Measurements from ENCODE around the gene SFMBT1. TPM values are rescaled to one million over a fixed set of nuclear protein-coding genes. Genes with fewer than 3 reads are reported as not detected.

Gene SFMBT1
- polyA plus RNA-seq, 1 of the 3 experiments (the other 2 are of a cell fraction), result 0.72 TPM

- Histone ChIP-seq H3F3A (replicated peaks; ENCODE audit: insufficient read depth) (no peaks in the 10 kb centered on the region), H3K4me2 (no peak overlapping the region), H3K36me3 (replicated peaks in 1 of 2; ENCODE audit: control insufficient read depth in 1 of 2, insufficient read depth in 2 of 2, low read length in 1 of 2) (no peaks in the 10 kb centered on the region), H4K20me1 (ENCODE audit: insufficient read depth) (no peaks in the 10 kb centered on the region), H3K79me2 (ENCODE audit: insufficient read depth) (no peaks in the 10 kb centered on the region), H3K9ac (no peak overlapping the region), H3K4me3 (ENCODE audit: low read depth in 2 of 2, low read length in 1 of 2) (no peak overlapping the region), H3K27ac (ENCODE audit: low read depth in 2 of 2, low read length in 1 of 2) (no peak overlapping the region), H2AFZ (ENCODE audit: low read depth) (no peak overlapping the region), H3K9me3 (no peaks in the 10 kb centered on the region), H3K4me1 (ENCODE audit: control insufficient read depth in 1 of 2, insufficient read depth in 2 of 2, low read depth in 1 of 2, low read length in 1 of 2) (no peaks in the 10 kb centered on the region), H3K27me3 (ENCODE audit: insufficient read depth) (no peaks in the 10 kb centered on the region), H3K9me2 (no peaks in the 10 kb centered on the region)
- 86% methylated on average over 4 of the region's 4 CpGs for WGBS (ENCODE audit: low lambda C conversion rate)
- no peak for DNase-seq
- POLR2A ChIA-PET, result no interaction called here
- TF ChIP-seq NRF1 (IDR thresholded peaks at IDR 0.05; ENCODE audit: low read depth, low read length) (no peak), EP300 (IDR thresholded peaks at IDR 0.05; ENCODE audit: borderline replicate concordance in 1 of 2, low read depth in 1 of 2, low read length in 1 of 2) (no peak), TCF12 (IDR thresholded peaks at IDR 0.05) (no peak), USF1 (IDR thresholded peaks at IDR 0.05; ENCODE audit: borderline replicate concordance, low read depth) (no peak), RAD21 (IDR thresholded peaks at IDR 0.05; ENCODE audit: low read length) (no peak), RXRA (IDR thresholded peaks at IDR 0.05; ENCODE audit: borderline replicate concordance, low read depth) (no peak), GATA2 (CRISPR knock-in tag; IDR thresholded peaks at IDR 0.05) (no peak), USF2 (IDR thresholded peaks at IDR 0.05; ENCODE audit: borderline replicate concordance, low read depth, low read length) (no peak), TAF1 (IDR thresholded peaks at IDR 0.05; ENCODE audit: borderline replicate concordance, low read depth, low read length) (no peak), ELF1 (IDR thresholded peaks at IDR 0.05) (no peak), EZH2phosphoT487 (IDR thresholded peaks at IDR 0.05; ENCODE audit: borderline replicate concordance, low read depth) (no peak), ZBTB33 (IDR thresholded peaks at IDR 0.05; ENCODE audit: borderline replicate concordance, low read depth) (no peak), CHD2 (IDR thresholded peaks at IDR 0.05; ENCODE audit: low read length, partially characterized antibody) (no peak), FOSL2 (IDR thresholded peaks at IDR 0.05; ENCODE audit: borderline replicate concordance, low read depth) (no peak), FOXJ3 (CRISPR knock-in tag; IDR thresholded peaks at IDR 0.05) (no peak)
- CTCF ChIA-PET, result interaction anchor here (0.9 kb wide), 1 partner anchor 99 kb away, joined by 4 read pairs; no protein-coding TSS in a partner anchor
Measured at GRCh38 chr3:52973806-52974205, 72.1 kb downstream of the SFMBT1 start.

- no peak for DNase-seq
- no peaks in the 10 kb centered on the region for H4K20me1 ChIP-seq (ENCODE audit: insufficient read depth)
- no peaks in the 10 kb centered on the region for H3K27me3 ChIP-seq (ENCODE audit: insufficient read depth)
- no peak overlapping the region for H3K9ac ChIP-seq
- CTCF ChIA-PET, result interaction anchor here (0.8 kb wide), 2 partner anchors 37 to 57 kb away, joined by 3 read pairs; no protein-coding TSS in a partner anchor
- no peak overlapping the region for H3K4me3 ChIP-seq (ENCODE audit: low read depth in 2 of 2, low read length in 1 of 2)
- H3K79me2 ChIP-seq (ENCODE audit: insufficient read depth), result no peaks in the 10 kb centered on the region
- no peaks in the 10 kb centered on the region for H3K4me1 ChIP-seq (ENCODE audit: control insufficient read depth in 1 of 2, insufficient read depth in 2 of 2, low read depth in 1 of 2, low read length in 1 of 2)
- H3K36me3 ChIP-seq (replicated peaks in 1 of 2; ENCODE audit: control insufficient read depth in 1 of 2, insufficient read depth in 2 of 2, low read length in 1 of 2), result no peaks in the 10 kb centered on the region
- WGBS (ENCODE audit: low lambda C conversion rate), result 85% methylated on average over 3 of the region's 3 CpGs
- H2AFZ ChIP-seq (ENCODE audit: low read depth), result no peak overlapping the region
- H3K27ac ChIP-seq (ENCODE audit: low read depth in 2 of 2, low read length in 1 of 2), result no peak overlapping the region
- POLR2A ChIA-PET, result no interaction called here
- H3F3A ChIP-seq (replicated peaks; ENCODE audit: insufficient read depth), result no peaks in the 10 kb centered on the region
- H3K9me3 ChIP-seq, result no peaks in the 10 kb centered on the region
- no peak overlapping the region for H3K4me2 ChIP-seq
- no peaks in the 10 kb centered on the region for H3K9me2 ChIP-seq
- TF ChIP-seq RFX5 (IDR thresholded peaks at IDR 0.05; ENCODE audit: low read length) (no peak), NFIC (IDR thresholded peaks at IDR 0.05; ENCODE audit: borderline replicate concordance) (no peak), ZBTB33 (IDR thresholded peaks at IDR 0.05; ENCODE audit: borderline replicate concordance, low read depth) (no peak), GATA2 (CRISPR knock-in tag; IDR thresholded peaks at IDR 0.05) (no peak), FOXM1 (IDR thresholded peaks at IDR 0.05; ENCODE audit: low read depth) (no peak), MEF2A (IDR thresholded peaks at IDR 0.05; ENCODE audit: borderline replicate concordance, low read depth) (no peak), RCOR1 (IDR thresholded peaks at IDR 0.05; ENCODE audit: low read length) (no peak)
Measured at GRCh38 chr3:52971895-52972294, 74.0 kb downstream of the SFMBT1 start.
